ENCODE results near the gene MRGPRD.
"Not testable (repeated sequence)": the region's sequence is repeated elsewhere in the genome, so short reads cannot be mapped to it uniquely, and the experiment has no call there.

MRGPRD gene

DNA sequence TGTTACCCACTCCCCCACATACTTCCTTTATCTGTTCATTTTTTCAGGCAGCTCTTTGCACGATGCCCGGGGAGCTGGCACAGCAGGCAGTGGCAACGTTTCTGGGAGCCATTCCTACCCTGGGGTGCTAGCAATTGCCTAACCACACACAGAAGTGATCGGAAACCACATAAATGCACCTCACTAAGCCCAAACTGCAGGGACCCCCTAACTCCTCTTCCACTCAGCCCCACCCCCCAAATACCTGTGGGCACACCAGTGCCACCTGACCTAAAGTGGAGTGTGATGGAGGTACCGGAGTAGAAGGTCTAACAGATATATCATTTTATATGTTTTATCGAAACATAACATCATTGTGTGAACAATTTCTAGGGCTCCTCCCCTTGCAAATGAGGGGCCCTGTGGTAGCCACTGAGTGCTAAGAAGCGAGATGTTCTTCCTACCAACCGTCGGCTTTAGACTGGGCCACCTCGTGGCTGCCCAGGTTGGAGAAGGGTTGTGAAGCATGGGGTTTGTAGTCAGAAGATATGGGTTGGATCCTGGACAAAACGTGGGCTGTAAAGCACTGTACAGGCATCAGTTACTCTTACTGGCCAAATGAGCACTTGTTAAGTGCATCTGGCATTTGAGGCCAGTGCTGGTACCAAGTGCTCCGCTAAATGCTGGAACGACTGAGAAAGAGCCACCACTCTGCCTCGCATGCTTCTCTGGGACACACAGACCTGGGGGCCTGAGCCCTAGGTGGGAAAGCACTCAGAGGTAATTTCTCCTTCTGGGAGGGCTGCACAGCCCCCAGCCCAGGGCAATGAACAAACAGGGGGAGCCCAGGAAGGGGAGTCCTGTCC, 2.8 kb downstream of the MRGPRD start:
- Mint-ChIP-seq H3K27ac (no peak overlapping the region), H3K27me3 (peaks cover 17 to 33% of the 10 kb centered on the region in 2 donors), H3K9me3 (peaks cover 0 to 6% of the 10 kb centered on the region in 2 donors), H3K4me3 (no peak overlapping the region), H3K4me1 (ENCODE audit: low read depth in 2 of 2) (peaks cover 0 to 2% of the 10 kb centered on the region in 2 donors), H3K36me3 (ENCODE audit: insufficient read depth) (no peaks in the 10 kb centered on the region)
- ATAC-seq (replicated peaks) (no peak), DNase-seq (no peak)

DNA sequence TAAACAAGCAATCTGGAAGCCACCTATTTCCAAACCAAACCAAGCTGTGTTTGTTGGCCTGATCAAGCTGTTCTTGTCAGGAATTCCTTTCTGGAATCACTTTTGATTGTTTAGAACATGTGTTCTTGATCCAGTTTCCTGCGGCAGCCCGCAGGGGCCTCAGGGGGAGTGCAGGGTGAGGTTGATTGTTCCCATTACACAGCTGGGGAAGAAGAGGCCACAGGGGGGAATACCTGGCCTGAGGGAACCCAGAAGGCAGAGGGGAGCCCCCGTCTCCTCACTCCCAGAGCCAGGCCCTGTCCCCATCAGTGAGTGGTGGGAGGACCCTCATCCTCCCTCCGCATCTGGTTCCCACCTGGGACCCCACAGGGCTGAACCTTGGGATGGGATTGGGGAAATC, 4.2 kb downstream of the MRGPRD start:
- H3K27ac Mint-ChIP-seq, result no peak overlapping the region
- peaks cover 20 to 38% of the 10 kb centered on the region in 2 donors for H3K27me3 Mint-ChIP-seq
- ATAC-seq (replicated peaks), result no peak
- H3K9me3 Mint-ChIP-seq, result no peaks in the 10 kb centered on the region
- peaks cover 2% of the 10 kb centered on the region for H3K36me3 Mint-ChIP-seq (ENCODE audit: insufficient read depth)
- no peak overlapping the region for H3K4me3 Mint-ChIP-seq
- peaks cover 0 to 2% of the 10 kb centered on the region in 2 donors for H3K4me1 Mint-ChIP-seq (ENCODE audit: low read depth in 2 of 2)
- DNase-seq, result no peak

GRCh38 chr11:68976095-68976494, 4.7 kb downstream of the MRGPRD start:
- Mint-ChIP-seq H3K9me3 (no peaks in the 10 kb centered on the region), H3K27me3 (peaks cover 24 to 42% of the 10 kb centered on the region in 2 donors), H3K4me3 (no peak overlapping the region), H3K4me1 (ENCODE audit: low read depth in 2 of 2) (peaks cover 0 to 2% of the 10 kb centered on the region in 2 donors), H3K27ac (no peak overlapping the region), H3K36me3 (ENCODE audit: insufficient read depth) (peaks cover 3% of the 10 kb centered on the region)
- DNase-seq (no peak), ATAC-seq (replicated peaks) (no peak)

GRCh38 chr11:68974421-68975194, 6.2 kb downstream of the MRGPRD start:
- DNase-seq, result no peak
- Mint-ChIP-seq H3K4me3 (no peak overlapping the region), H3K27me3 (peaks cover 17 to 34% of the 10 kb centered on the region in 2 donors), H3K4me1 (ENCODE audit: low read depth in 2 of 2) (no peaks in the 10 kb centered on the region), H3K27ac (no peak overlapping the region), H3K36me3 (ENCODE audit: insufficient read depth) (peaks cover 3% of the 10 kb centered on the region), H3K9me3 (no peaks in the 10 kb centered on the region)
- peak; percentile 35 for ATAC-seq (replicated peaks)

- not testable (repeated sequence) for H3K4me1 Mint-ChIP-seq (ENCODE audit: low read depth in 2 of 2); ATAC-seq (replicated peaks); H3K4me3 Mint-ChIP-seq; H3K27ac Mint-ChIP-seq; H3K9me3 Mint-ChIP-seq; H3K36me3 Mint-ChIP-seq (ENCODE audit: insufficient read depth); DNase-seq
- H3K27me3 Mint-ChIP-seq, result peaks cover 12 to 28% of the 10 kb centered on the region in 2 donors
Observed at GRCh38 chr11:68973706-68974105, 7.1 kb downstream of the MRGPRD start.

DNA sequence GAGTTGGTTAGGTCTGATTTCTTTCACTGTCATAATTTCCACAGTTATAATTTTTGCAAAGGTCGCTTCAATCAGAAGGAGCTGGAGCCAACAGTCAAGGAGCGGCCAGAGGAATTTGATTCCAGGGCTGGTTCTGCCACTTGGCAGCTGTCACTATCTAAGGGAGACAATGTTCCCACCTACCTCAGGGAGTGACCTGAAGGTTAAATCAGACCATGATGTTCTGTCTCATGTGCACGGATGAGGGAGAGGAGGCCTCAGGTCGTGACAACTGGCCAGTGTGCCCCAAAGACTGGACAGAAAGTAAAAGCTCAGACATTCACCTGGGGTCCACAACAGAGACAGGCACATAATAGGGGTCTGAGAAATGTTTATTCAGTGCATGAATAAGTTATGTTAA, 7.6 kb downstream of the MRGPRD start:
- H3K4me3 Mint-ChIP-seq, result no peak overlapping the region
- ATAC-seq (replicated peaks) (no peak), DNase-seq (no peak)
- no peaks in the 10 kb centered on the region for H3K4me1 Mint-ChIP-seq (ENCODE audit: low read depth in 2 of 2)
- peaks cover 3% of the 10 kb centered on the region for H3K36me3 Mint-ChIP-seq (ENCODE audit: insufficient read depth)
- H3K27ac Mint-ChIP-seq, result no peak overlapping the region
- H3K27me3 Mint-ChIP-seq, result peaks cover 14 to 29% of the 10 kb centered on the region in 2 donors
- H3K9me3 Mint-ChIP-seq, result no peaks in the 10 kb centered on the region

DNA sequence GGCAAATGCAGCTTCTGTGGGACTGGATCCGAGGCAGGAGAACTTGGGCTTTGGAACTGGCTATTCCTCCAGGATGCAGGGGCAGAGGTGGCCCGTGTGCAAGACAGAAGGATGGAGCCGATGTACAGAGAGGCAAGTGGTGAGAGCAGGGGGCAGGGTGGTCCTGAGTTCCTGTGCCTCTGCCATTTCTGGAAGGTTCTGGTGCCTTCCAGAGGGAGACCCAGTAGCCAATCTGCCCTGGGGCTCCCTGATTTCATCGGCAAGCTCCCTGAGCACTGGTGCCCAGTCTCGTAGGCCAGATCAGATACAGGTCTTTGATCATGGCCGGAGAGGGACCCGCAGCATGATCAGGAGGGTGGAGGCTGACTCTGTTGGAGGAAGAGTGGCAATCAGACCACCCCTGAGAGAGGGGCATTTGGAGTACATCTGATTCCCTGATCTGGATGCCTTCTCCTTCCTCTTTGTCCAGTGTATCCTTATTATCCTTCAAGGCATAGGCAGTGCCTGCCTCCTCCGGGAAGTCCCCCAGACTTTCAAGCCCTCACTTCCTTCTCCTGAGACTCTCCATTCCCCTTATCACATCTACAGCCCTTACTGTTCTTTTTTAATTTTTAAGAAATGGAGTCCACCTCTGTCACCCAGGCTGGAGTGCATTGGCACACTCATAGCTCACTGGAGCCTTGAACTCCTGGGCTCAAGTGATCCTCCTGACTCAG, 9.7 kb downstream of the MRGPRD start:
- H3K36me3 Mint-ChIP-seq (ENCODE audit: insufficient read depth), result peaks cover 3% of the 10 kb centered on the region
- DNase-seq (no peak), ATAC-seq (replicated peaks) (no peak)
- H3K27ac Mint-ChIP-seq, result no peak overlapping the region
- H3K4me3 Mint-ChIP-seq, result no peak overlapping the region
- H3K9me3 Mint-ChIP-seq, result no peaks in the 10 kb centered on the region
- H3K27me3 Mint-ChIP-seq, result peaks cover 24 to 39% of the 10 kb centered on the region in 2 donors
- H3K4me1 Mint-ChIP-seq (ENCODE audit: low read depth in 2 of 2), result peaks cover 0 to 2% of the 10 kb centered on the region in 2 donors

DNA sequence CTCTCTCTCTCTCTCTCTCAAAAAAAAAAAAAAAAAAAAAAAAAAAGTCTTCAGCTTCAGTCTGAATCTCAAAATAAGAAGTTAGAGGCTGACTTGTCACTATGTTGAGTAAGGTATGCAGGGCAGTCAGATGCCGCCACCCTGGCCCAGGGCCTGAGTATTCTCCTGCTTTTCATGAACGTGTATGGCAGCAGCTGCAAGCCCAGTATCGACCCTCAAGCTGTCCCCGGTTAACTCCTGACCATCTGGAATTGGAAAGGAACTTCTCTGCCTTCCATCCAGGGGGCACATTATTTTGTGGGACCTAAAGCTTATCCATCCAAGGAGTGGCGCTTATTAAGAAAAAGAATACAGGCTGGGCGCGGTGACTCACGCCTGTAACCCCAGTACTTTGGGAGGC, 11.4 kb downstream of the MRGPRD start:
- H3K36me3 Mint-ChIP-seq (ENCODE audit: insufficient read depth), result peaks cover 3% of the 10 kb centered on the region
- no peak overlapping the region for H3K27ac Mint-ChIP-seq
- no peak for DNase-seq
- H3K9me3 Mint-ChIP-seq, result no peaks in the 10 kb centered on the region
- H3K4me3 Mint-ChIP-seq, result no peak overlapping the region
- H3K4me1 Mint-ChIP-seq (ENCODE audit: low read depth in 2 of 2), result peaks cover 4 to 6% of the 10 kb centered on the region in 2 donors
- peaks cover 24 to 39% of the 10 kb centered on the region in 2 donors for H3K27me3 Mint-ChIP-seq
- no peak for ATAC-seq (replicated peaks)

- peaks cover 3% of the 10 kb centered on the region for H3K36me3 Mint-ChIP-seq (ENCODE audit: insufficient read depth)
- H3K9me3 Mint-ChIP-seq, result no peaks in the 10 kb centered on the region
- peaks cover 4 to 6% of the 10 kb centered on the region in 2 donors for H3K4me1 Mint-ChIP-seq (ENCODE audit: low read depth in 2 of 2)
- H3K4me3 Mint-ChIP-seq, result no peak overlapping the region
- ATAC-seq (replicated peaks), result no peak
- no peak for DNase-seq
- H3K27me3 Mint-ChIP-seq, result peaks cover 24 to 39% of the 10 kb centered on the region in 2 donors
- no peak overlapping the region for H3K27ac Mint-ChIP-seq
Observed at GRCh38 chr11:68968306-68969250, 12.2 kb downstream of the MRGPRD start.

DNA sequence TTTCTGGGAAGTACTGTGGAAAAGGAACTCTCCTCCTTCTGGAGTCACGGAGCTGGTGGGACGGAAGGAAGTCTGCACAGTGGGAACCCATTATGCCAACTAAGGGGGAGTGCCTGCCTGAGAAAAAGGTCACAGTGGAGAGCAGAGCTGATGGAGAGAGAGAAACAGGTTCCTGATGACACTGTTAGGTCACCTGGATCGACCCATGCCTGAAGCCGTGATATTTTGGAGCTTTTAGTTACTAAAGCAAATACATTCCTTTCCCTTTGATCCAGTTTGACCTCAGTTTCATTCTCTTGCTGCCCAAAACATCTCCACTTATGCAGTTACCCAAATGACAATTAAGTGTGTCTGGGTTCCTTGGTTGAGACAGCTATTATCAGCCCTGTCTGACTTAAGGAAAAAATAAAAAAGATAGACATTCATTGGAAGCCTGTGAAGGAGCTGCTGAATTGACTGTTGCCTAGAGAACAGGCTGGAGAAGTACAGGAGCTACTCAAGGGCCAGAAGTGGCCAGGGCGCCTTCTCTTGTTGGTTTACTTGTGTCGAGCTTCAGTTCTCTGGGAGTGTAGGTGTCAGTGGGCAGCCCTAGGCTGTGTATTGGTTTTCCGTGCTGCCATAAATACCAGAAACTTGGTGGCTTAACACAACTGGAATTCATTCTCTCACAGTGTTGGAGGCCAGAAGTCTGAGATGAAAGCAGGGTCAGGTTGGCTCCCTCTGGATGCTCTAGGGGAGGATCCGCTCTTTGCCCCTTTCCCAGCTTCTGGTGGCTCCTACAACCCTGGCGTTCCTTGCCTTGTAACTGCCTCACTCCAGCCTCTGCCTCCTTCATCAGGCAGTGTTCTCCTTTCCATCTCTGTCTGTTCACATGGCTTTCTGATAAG, 13.6 kb downstream of the MRGPRD start:
- Mint-ChIP-seq H3K27me3 (peaks cover 24 to 31% of the 10 kb centered on the region in 2 donors), H3K4me3 (no peak overlapping the region), H3K36me3 (ENCODE audit: insufficient read depth) (peaks cover 3% of the 10 kb centered on the region), H3K27ac (no peak overlapping the region), H3K4me1 (ENCODE audit: low read depth in 2 of 2) (peaks cover 6 to 7% of the 10 kb centered on the region in 2 donors), H3K9me3 (no peaks in the 10 kb centered on the region)
- DNase-seq, result no peak
- no peak for ATAC-seq (replicated peaks)

DNA sequence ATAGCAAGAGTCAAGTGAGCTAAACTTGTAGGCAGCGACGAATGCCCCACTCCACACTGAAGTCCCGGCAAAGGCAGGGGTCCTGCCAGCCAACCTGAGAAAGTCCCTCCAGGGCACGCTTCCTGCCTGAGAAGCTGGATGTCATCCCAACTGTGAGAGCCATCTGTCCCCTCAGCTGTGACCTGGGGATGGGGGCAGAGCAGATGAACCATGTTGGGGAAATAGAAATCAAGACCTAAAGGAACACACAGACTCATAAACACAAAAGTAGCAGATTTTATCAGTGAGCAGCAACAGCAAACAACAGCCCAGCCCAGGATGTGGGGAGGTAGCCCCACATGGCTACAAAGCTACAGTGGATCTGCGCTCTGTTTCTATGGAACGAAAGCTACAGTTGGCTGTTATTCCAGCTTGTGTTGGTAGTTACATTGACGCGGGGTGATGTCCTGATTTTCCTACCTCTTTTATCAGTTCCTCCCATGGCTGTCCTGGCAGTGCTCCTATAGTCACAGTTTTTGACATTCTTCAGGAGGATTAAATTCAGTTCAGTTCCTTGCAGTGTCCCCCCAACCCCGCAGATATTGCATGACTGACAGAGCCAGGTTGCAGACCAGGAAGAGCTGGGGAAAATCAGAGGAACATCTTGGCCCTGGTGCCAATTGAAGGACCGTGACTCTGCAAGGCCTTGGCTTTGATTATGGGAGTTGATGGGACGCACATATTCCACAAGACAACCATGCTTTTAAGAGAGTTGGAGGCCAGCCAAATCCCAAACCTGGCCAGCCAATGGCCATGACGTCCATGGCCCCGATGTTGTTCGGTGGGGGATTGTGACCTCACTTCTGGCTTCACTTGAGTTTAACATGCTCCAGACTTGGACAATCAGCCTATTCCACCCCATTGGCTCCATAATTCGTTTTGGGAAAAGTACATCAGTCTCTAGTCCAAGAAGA, 14.6 kb downstream of the MRGPRD start:
- Mint-ChIP-seq H3K27ac (peak overlapping the region; percentile 41 to 87), H3K4me1 (ENCODE audit: low read depth in 2 of 2) (peaks cover 6 to 7% of the 10 kb centered on the region in 2 donors), H3K9me3 (no peaks in the 10 kb centered on the region), H3K27me3 (peaks cover 21 to 26% of the 10 kb centered on the region in 2 donors), H3K36me3 (ENCODE audit: insufficient read depth) (no peaks in the 10 kb centered on the region), H3K4me3 (peak overlapping the region in 1 of 2 donors; percentile 49)
- ATAC-seq (replicated peaks), result peak; percentile 53
- no peak for DNase-seq

All from effector memory CD8-positive, alpha-beta T cell (primary cell).